H1 (cell line): ENCODE measurements around the gene IL1RAP. TPM values are rescaled to one million over a fixed set of nuclear protein-coding genes. Genes with fewer than 3 reads are reported as not detected.

Experiments
- BRCA1 ChIP-seq: IDR thresholded peaks from 2 replicates; pipeline ENCODE4 v1.6.1; 2012; ENCODE audit warnings: low read depth, low read length, improper control_type of control experiment
- POLR2A ChIP-seq, 2 experiments: IDR thresholded peaks; 1 replicate in 1 of 2; 2 replicates in 1 of 2; pipeline ENCODE4 v1.6.1; 2011; ENCODE audit warnings: low read depth in 2 of 2, low read length in 2 of 2, mild to moderate bottlenecking in 2 of 2; ENCODE audit errors: control extremely low read depth in 1 of 2
- SP2 ChIP-seq: IDR thresholded peaks from 2 replicates; pipeline ENCODE4 v1.6.1; 2012; ENCODE audit warnings: mild to moderate bottlenecking, low read length, inconsistent platforms
- TAF1 ChIP-seq: IDR thresholded peaks from 2 replicates; pipeline ENCODE4 v1.6.1; 2011; ENCODE audit warnings: mild to moderate bottlenecking, low read depth, low read length
- polyA plus RNA-seq, 7 experiments: library from polyadenylated mRNA; depleted of rRNA in 3 of 7; stranded (reverse) in 5 of 7; unstranded in 2 of 7; fragments of >200 nt in 5 of 7; fragments of 200-250 nt in 2 of 7; gene quantifications; 1 replicate in 5 of 7; 2 replicates in 1 of 7; 4 replicates in 1 of 7; pipeline versions ENCODE4 v1.2.1 to v1.2.3, GENCODE V29; 2011 to 2013; ENCODE audit warnings: missing spikeins in 2 of 7, mixed read lengths in 2 of 7
- total RNA-seq: library from RNA; stranded (reverse); fragmentation: NEBNext Ultra II Directional; extraction: Animal tissue kit (Norgen Biotek cat#: 25700); gene quantifications from 2 replicates; pipeline ENCODE4 v1.2.1, GENCODE V29; 2021
- TF ChIP-seq, protein P1 (sequence below): IDR thresholded peaks from 2 replicates; pipeline ENCODE4 v1.6.1; 2012; ENCODE audit warnings: inconsistent platforms

IL1RAP gene
- total and polyA plus RNA-seq, 2 of the 8 experiments (the other 6 are each of a cell fraction or from before 2014, with no cell fraction given) = 2.4 to 3.9 TPM

DNA sequence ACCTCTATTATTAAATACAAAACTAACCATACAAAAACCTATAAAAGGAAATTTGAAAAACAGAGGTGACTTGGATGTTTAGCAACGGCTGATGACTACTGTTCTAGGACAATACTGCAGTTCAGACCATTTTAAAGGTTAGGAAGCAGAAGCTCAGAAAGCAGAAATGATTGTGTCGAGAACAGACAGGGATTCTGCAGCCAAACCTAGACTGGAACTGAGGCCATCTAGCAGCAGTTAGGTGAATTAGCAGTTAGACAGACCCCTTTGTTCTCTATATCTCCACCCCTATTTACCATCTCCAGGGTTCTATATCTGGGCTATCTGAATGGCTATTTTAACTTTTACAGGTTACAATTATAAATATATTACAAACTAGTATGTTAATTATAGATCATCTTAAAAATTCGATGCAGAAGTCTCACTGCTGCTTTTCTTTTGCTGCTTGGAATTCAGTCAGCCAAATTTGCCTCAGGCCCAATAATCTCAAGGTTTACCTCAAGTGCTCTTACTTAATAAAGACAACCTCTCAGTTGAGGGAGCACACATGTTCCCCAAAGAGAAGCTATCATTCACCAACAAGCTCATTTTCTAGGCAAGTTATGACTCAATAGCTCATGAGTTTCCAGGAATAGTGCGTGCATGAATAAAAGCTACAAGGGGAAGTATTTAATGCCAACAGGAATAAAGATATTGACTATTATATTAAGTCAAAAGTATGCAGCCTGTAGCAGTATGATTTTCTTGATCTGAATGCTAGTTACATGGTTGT lies 9.3 kb upstream of the IL1RAP start (continued):
- no peak for TF ChIP-seq SP2
- TF ChIP-seq BRCA1 = no peak
- no peak for TF ChIP-seq TAF1
- TF ChIP-seq, protein P1, sequence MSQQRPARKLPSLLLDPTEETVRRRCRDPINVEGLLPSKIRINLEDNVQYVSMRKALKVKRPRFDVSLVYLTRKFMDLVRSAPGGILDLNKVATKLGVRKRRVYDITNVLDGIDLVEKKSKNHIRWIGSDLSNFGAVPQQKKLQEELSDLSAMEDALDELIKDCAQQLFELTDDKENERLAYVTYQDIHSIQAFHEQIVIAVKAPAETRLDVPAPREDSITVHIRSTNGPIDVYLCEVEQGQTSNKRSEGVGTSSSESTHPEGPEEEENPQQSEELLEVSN = no peak
- no peak for TF ChIP-seq POLR2A (IDR thresholded peaks at IDR 0.05; ENCODE audit: control extremely low read depth in 1 of 2, low read depth in 2 of 2, low read length in 2 of 2)
